NCI-H82 treated with DMSO at 0.1 percent for 48 hours (cell line): ENCODE measurements around the gene MOGAT2.
"Not testable (repeated sequence)": the region's sequence is repeated elsewhere in the genome, so short reads cannot be mapped to it uniquely, and the experiment has no call there.

Experiments used
- DNase-seq: peaks from one replicate; lab custom pipeline; 2025; ENCODE audit not compliant: unreplicated experiment; lab: John Stamatoyannopoulos, UW

Gene MOGAT2

DNA sequence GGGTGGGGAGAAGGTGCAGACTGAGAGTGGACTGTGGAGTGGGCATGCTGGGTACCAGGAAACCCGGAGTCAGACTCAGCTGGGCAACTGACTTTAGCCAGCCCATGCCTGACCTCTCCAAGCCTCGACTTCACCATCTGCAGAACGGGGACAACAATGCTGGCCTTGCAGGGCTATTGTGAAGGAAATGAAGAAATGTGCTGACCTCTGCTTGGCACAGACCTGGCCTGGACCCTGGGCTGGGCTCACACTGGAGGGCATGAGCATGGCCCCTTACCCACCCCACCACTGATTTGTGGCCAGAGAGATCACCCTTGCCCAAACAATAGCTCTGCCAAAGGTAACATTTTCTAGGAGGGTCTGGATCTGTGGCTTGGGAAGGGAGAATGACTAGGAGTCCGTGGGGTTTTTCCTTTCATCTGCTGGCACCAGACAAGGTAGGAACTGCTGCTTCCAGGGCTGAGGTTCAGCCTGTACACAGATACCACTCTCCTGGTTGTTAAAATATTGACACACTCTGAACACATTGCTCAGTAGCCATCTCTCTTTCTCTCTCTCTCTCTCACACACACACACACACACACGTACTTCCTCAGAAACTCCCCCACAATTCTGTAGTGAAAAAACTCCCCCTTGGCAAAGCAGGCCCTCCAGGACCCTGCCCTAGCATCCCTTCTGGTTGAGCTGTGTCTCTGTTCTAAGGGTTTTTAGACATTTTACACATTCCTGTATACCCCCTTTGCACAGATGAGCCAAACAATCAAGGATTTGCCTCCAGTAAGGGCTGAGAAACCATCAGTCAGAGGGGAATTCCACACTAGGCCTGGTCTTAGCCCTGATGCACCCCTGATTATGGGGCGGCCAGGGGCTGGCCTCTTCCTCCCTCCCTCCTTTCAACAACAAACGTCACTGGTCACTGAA, 1.0 kb downstream of the MOGAT2 start:
- no peak for DNase-seq

DNA sequence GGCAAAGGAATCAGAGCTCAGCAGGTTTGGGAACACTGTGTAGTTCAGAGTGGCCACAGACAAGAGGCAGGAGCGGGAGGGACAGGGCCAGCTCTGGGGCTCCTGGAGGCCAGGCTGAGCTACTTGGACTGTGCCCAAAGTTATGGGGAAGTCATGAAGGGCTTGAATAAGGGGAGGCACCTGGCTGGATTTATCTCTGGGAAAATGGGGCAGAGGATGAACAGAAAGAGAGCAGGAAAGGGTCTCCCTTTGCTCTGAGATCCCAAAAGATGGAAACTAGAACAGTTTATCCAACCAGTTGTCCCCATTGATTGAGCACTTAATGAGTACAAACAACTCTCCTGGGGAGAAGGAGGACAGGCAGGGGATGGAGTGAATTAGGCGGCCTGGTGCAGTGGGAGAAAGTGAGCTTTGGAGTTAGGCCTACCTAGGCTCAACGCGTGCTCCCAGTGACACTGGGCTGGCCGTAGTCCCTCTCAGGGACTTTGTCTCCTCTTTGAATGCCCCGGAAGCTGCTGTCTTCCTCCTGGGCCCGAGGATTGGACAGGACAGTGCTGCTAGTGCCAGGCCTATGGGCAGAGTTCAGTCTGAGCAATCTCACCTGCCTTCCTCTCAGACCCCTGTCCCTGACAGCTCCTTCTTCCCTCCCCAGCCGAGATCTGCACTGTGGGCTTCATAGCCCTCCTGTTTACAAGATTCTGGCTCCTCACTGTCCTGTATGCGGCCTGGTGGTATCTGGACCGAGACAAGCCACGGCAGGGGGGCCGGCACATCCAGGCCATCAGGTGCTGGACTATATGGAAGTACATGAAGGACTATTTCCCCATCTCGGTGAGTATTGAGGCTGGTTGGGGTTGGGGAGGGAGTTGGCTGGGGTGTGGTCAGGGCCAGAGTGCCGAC, 2.0 kb downstream of the MOGAT2 start:
- DNase-seq = no peak

DNA sequence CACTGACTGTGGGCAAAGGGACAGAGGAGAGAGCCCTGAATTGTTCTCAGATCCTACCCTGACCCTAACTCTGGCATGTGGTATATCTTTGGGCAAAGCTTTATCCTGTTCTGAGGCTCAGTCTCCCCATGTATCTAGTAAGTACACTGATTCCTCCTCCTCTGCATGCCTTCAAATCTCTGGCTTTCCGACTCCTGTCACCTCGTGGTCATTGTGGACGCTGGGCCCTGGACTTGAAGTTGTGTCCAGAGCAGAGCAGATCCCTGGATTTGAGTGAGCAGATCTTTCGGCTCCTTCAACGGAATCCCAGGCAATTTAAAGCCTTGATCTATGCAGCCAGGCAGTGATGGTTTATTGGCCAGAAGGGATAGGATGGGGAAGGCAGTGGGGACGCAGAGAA, 3.0 kb downstream of the MOGAT2 start:
- DNase-seq = no peak

DNA sequence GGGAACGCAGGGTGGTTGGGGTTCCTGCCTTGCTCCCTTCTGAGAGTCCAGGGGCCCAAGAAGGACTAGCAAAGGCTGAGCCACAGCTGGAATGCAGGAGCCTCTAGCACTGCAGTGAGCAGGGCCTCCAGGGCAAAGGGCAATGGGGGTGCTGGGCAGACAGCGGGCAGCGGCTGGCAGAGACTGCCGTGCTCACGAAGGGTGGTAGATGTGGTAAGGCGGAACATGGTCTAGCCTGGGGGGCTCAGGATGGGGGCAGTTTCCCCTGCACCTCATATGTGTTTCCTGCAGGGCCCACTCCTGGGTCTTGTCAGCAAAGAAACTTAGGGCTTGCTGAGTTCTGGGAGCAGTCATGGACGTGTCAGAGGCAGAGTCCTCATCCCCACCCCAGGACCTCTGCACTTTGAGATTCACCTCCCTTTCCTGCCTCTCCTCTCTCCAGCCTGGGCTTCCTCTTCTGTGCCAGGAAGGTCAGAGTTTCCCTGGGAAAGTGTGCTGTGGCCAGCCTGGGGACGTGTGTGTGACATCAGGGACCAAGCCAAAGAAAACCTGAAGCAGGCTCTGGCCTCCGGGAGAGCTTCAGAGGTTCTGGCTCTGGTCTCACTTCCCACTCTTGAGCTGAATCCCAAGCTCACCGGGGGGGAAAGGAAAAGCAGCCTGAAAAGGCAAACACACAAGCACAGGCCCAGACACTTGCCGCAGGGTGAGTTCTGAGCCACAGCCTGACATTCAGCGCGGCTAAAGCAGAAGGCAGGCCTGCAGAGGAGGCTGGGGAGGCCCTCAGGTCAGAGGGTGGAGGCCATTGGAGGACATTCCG, 4.4 kb downstream of the MOGAT2 start:
- DNase-seq = no peak

DNA sequence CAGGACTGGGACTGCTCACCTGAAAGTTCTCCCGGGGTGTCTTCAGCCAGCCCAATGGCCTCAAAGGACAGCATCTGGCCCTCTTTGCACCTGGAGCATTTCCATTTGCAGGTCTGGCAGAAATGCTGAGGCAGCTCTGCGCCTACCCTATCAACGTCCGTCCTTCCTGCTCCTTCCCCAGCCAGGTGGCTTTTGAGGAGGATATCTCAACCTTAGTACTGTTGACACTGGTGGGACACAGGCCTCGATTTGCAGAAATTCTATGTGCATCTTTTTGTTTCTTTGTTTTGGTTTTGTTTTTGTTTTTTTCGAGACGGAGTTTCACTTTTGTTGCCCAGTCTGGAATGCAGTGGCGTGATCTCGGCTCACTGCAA, 5.0 kb downstream of the MOGAT2 start:
- no peak for DNase-seq

DNA sequence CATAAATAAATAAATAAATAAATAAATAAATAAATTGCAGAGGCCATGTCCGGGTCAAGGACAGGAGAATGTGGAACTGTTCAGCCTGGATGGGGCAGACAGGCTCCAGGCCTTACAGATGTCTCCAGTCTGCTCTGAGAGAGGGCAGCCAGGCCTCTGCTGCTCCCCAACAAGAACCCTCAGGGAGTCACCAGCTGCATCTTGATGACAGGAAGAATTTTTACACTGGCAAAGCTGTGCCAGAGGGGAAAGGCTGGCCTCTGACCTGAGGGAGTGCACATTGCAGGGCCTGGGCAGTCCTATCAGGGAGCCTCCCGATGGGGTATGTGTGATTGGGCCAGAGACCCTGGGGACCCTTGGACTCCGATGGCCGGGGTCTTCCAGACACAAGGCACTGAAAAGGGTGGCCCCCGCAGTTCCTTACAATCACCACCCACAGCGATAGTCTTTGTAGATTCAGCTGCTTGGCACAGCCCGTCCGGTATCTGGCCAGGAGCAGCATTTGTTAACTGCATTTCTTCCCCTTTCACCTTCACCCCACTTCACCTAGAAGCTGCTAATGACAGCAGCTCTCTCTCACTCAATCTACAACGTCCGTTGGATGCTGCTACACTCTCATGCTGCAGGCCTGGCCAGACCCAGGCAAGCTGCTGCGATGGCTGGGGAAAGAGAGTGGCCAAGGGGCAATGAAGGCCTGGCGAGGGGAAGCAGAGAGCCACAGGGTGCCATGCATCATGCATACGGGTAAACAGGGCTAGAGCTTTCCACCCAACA, 8.1 kb downstream of the MOGAT2 start:
- DNase-seq = no peak

DNA sequence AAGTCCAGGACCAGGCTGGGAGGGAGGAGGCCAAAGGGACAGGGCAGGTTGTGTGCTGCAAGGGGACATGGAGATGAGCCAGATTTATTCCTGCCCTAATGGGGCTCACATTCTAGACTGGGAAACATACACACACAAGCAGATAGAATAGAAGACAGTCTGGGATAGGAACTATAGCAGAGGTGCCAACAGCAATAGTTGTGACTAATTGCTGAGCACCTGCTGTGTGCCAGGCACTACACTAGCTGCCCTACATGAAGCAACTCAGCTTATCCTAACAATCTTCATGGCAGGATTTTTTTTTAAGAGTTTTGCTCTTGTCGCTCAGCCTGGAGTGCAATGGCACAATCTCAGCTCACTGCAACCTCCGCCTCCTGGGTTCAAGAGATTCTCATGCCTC, 11.4 kb downstream of the MOGAT2 start:
- DNase-seq = no peak

DNA sequence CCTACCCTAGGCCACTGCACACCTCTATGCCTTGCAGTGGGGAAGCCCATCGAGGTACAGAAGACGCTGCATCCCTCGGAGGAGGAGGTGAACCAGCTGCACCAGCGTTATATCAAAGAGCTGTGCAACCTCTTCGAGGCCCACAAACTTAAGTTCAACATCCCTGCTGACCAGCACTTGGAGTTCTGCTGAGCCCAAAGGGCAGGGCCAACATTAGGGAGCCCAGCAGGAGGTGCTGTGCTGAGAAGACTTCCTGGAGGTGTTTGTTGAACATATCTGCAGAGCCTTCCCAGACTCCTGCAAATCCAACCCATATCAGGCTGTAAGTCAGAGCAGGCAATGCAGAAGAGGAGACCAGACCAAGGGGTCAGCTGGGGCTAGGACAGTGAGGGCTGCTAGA, 13.5 kb downstream of the MOGAT2 start:
- DNase-seq = no peak

DNA sequence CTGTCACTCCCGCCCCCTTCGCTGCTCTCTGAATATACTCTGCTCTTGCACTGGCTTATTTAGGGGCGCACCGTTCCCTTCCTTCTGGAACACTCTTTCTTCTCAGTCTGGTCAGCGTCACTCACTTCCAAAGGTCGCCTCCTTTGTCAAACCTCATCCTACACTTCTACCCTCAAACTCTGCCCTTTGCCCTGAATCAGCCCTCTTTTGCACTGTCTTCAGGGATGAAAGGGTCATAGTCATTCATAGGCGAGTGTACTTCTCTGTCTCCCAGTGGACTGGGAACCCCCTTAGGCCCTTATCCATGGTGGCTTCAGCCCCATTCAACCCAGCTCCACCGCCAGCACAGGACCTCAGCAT, 15.4 kb downstream of the MOGAT2 start:
- no peak for DNase-seq

DNA sequence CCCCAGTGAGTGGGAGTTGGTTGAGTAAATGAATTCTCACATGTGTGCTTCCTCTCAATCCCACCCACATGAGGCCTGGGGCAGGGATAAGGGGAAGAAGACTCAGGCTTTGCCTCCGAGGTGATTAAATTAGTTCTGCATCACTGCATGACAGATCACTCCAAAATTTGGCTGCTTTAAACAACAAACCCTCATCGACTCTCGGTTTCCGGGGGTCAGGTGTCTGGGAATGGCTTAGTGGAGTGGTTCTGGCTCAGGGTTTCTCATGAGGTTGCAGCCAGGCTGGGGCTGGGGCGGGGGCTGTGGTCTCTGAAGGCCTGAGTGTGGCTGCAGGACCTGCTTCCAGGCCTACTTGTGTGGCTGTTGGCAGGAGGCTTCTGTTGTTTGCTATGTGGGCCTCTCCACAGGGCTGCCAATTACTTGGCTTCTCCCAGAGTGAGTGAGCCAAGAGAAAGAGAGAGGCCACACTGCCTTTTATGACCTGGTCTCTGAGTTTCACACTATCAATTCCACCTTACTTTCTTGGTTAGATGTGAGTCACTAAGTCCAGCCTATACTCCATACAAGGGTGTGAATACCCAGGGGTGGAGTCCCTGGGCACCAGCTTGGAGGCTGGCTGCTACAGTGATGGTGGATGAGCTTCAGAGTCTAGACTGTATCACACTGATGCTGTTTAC, 15.9 kb downstream of the MOGAT2 start:
- no peak for DNase-seq

DNA sequence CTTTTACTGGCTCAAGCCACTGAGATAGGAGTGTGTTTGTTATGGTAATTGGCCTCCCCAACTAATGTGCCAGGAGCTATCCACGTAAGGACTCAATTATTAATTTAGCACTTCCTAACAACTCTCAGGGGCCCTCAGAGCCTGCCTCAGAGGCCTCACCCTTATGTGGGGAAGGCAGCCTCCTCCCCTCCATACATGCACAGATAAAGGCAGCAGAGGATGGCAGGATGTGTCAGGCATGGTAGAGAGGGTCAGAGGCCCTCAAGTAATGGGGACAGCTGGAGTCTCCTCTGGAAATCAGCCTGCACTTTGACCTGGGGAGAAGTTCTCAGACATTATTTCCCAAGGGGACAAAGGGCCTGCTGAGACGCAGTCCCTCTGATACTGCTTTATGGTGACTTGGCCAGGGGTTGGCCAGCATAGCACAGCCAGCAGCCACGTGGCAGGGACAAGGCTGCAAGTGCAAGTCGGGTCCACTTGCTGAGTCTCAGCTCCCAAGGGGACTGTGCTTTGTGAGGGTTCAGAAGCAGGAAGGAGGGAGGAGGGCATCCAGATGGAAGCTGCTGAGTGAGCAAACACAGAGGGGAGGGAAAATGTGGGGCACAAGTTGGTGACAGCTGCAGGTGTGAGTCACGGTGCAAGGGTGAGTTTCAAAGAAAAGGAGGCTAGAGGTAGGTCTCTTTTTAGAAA, 17.0 kb downstream of the MOGAT2 start:
- no peak for DNase-seq

DNA sequence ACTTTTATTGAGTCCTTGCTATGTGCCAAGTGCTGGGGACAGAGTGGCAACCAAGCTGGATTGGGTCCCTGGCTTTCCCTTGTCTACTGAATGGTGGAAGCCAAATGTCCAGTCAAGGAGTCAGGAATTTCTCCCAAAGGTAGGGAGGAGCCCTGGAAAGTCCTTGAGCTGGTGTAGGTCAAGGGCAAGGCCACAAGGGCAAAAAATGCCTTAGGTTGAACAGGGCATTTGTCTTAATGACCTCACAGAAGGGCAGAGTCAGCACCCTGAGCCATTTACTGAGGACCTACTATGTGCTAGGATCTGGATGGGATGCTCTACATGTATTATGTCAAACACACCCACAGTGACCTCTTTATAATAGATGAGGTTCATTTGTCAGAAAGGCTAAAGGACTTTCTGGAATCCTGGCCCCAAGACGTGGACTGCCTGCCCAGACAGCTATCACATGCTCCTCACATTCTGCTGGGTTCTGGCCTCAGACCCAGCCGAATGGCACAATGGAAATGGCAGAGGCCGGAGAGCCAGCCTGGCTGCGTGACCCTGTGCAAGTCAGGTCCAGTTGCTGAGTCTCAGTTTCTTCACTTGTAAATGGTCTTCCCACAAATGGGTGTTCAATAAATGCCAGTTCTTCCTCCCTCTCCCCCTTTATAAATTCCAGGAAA, 17.7 kb downstream of the MOGAT2 start:
- no peak for DNase-seq

DNA sequence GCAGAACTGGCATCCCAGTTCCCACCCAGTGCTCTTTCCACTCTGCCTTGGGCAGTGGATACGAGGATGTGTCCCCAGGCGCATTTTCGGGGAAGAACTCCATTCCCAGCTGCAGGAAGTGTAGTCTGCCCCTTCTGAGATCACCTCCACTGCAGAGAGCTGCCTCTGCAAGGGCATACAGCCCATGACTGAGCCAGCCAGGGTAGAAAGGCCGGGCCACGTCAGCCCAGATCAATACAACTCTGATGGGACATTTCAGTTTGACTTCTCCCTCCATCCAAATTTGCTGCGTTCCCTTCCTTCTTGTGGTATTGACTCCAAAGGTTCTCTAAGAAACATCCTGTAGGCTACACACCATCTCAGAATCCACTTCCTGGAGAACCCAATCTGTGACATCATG, 19.7 kb downstream of the MOGAT2 start:
- DNase-seq = no peak

DNA sequence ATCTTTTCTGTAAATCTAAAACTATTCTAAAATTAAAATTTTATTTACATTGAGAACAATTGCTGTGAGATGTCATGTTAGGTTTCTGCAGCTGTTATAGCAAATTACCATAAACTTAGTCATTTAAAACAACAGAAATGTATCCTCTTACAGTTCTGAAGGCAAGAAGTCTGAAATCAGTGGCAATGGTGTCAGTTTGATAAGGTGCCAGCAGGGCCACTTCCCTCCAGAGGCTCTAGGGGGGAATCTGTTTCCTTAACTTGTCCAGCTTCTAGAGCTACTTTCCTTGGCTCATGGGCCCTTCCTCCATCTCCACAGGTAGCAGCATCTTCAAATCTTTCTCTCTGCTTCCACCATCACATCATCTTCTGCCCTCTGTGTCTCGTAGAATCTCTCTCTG, 23.0 kb downstream of the MOGAT2 start:
- no peak for DNase-seq

DNA sequence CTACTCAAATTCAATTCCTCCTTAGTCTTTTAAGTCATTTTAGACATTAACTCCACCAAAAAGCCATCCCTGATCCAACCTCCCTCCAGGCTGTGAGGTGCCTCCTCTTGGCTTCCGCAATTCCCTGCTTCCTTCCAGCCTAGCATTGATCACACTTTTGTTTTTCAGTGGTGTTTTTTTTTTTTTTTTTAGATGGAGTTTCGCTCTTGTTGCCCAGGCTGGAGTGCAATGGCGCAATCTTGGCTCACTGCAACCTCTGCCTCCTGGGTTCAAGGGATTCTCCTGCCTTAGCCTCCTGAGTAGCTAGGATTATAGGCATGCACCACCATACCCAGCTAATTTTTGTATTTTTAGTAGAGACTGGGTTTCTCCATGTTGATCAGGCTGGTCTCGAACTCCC, 25.5 kb downstream of the MOGAT2 start:
- DNase-seq = not testable (repeated sequence)

DNA sequence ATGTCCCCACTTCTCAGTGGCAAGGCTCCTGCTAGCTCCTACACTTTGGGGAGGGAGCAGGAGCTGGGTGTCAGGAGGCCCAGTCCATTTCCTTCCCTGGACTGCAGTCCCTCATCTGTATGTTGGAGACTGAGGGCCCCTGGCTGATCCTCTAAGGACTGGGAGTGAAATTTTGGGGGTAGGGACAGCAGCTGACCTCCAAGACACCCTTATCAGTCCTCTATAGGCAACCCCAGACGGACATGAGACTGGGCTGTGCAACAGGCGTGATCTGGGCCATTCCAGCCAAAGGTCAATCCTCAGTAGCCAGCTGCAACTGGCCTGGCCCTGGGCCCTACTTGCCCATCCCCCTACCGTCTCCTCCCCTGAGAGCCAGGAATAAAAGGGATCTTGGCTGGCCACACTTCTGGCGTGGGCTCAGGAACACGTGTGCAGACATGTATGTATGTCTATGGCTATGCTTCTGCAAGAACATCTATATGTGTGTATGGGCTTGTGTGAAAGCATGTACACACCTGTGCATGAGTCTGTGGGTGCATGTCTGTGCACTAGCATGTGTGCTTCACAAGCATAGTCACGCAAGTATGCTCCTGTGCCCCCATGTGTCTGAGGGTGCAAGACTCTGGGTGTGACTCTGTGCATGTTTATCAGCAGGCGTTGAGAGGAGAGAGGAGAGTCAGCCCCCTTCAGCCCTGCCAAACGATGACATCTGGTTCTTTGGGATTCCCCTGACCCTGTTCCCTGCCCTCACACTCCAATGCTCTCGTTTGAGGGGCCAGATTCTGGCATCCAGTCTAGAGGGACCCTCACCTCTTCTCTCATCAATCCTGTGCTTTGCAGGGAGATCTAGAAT, 26.3 kb downstream of the MOGAT2 start:
- DNase-seq = no peak

DNA sequence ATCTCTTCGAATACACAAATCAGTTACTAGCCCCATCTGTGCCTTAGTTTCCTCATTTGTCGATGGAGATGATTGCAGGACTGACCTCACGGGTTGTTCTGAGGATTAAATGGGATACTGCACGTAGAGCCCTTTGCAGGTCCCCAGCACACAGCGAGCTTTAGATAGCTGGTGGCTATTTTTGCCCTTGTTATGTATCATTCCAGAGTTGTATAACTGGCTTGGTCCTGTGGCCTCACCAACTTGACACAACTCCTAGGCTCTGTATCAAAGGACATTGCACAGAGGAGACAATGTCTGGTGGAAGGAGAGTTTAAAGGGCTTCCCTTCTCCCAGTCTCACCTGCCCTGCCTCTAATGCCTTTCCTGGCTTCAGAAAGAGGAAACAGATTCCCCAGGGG, 28.2 kb downstream of the MOGAT2 start:
- DNase-seq = no peak

DNA sequence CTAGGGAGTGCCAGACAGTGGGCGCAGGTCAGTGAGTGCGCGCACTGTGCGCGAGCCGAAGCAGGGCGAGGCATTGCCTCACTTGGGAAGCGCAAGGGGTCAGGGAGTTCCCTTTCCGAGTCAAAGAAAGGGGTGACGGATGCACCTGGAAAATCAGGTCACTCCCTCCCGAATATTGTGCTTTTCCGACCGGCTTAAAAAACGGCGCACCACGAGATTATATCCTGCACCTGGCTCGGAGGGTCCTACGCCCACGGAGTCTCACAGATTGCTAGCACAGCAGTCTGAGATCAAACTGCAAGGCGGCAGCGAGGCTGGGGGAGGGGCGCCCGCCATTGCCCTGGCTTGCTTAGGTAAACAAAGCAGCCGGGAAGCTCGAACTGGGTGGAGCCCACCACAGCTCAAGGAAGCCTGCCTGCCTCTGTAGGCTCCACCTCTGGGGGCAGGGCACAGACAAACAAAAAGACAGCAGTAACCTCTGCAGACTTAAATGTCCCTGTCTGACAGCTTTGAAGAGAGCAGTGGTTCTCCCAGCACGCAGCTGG, 31.2 kb downstream of the MOGAT2 start:
- DNase-seq = not testable (repeated sequence)
